Heart right ventricle (tissue), 16 donors: Measurements from ENCODE around the gene AQP12A. TPM values are rescaled to one million over a fixed set of nuclear protein-coding genes. Genes with fewer than 3 reads are reported as not detected.

Experiments
- ATAC-seq, 8 donors: fragments of 200-7000 bp; cut with Tn5 transposase; one replicate each; pipeline ENCODE4 v1.9.1; 2020; ENCODE audit warnings: mild to moderate bottlenecking in 8 of 8, moderate library complexity in 8 of 8, moderate number of reproducible peaks in 1 of 8
- DNase-seq, 2 donors: peaks; one replicate each; pipeline ENCODE4 v3.0.0-alpha.2; 2020
- H3K27ac ChIP-seq, 10 donors: fragments of 200-600 bp; sonication (generic) in 2 of 10; one replicate each; pipeline versions ENCODE4 v1.5.0 to v1.8.0; 2020 to 2022; ENCODE audit warnings: mild to moderate bottlenecking in 3 of 10
- H3K27me3 ChIP-seq, 7 donors: fragments of 200-600 bp; one replicate each; pipeline ENCODE4 v1.8.0; 2021 to 2022; ENCODE audit warnings: mild to moderate bottlenecking in 2 of 7
- H3K36me3 ChIP-seq, 9 donors: fragments of 200-600 bp; sonication (generic) in 1 of 9; one replicate each; pipeline versions ENCODE4 v1.5.0 to v1.8.0; 2020 to 2022; ENCODE audit warnings: mild to moderate bottlenecking in 2 of 9
- H3K4me1 ChIP-seq, 9 donors: fragments of 200-600 bp; sonication (generic) in 1 of 9; one replicate each; pipeline versions ENCODE4 v1.5.0 to v1.8.0; 2020 to 2022; ENCODE audit warnings: mild to moderate bottlenecking in 4 of 9
- H3K4me3 ChIP-seq, 10 donors: fragments of 200-600 bp; sonication (generic) in 2 of 10; one replicate each; pipeline versions ENCODE4 v1.5.0 to v1.8.0; 2020 to 2022; ENCODE audit warnings: mild to moderate bottlenecking in 7 of 10, moderate library complexity in 2 of 10
- H3K9me3 ChIP-seq, 11 donors: fragments of 200-600 bp in 10 of 11; sonication (generic) in 2 of 11; one replicate each; pipeline versions ENCODE4 v1.5.0 to v1.8.0; 2013 to 2022; ENCODE audit warnings: mild to moderate bottlenecking in 2 of 11, control low read depth in 1 of 11, moderate library complexity in 1 of 11
- CTCF ChIP-seq, 9 donors: fragments of 200-600 bp; sonication (generic) in 2 of 9; IDR thresholded peaks; one replicate each; pipeline versions ENCODE4 v1.5.0 to v1.8.0; 2021 to 2022; ENCODE audit warnings: antibody characterized with exemption in 9 of 9, mild to moderate bottlenecking in 5 of 9, moderate library complexity in 1 of 9
- WGBS, 2 donors: extraction: QIAGEN DNeasy Blood & Tissue Kit; methylation state at CpG; one replicate each; pipeline ENCODE4 v1.1.7; 2013; ENCODE audit warnings: inconsistent platforms in 1 of 2; 5-methylcytosine and 5-hydroxymethylcytosine counted together
- intact Hi-C, 10 donors: fragments of 100-400 bp; cut with DNase I; formaldehyde crosslinking; loops; one replicate each; pipeline versions ENCODE4 v1.11.1 to v1.14.2; 2022
- polyA plus RNA-seq, 2 donors: library from polyadenylated mRNA; stranded (reverse); fragments of 200-250 nt; gene quantifications; one replicate each; pipeline ENCODE4 v1.2.3, GENCODE V29; 2013
- total RNA-seq, 10 donors: library from RNA; stranded (reverse); fragmentation: NEBNext Ultra II Directional in 3 of 10; extraction: Animal tissue kit (Norgen Biotek cat#: 25700) in 3 of 10; gene quantifications; one replicate each; pipeline versions ENCODE4 v1.2.1 to v1.2.4, GENCODE V29; 2021 to 2023
- donor health status: Arrhythmogenic right ventricular cardiomyopathy.
- donor health status: ischemic (EF 13 %, LVEDD 7.1; RV severe dilation, severe dysfunction).
- donor health status: healthy with polysubstance abuse.
- donor health status: DM: no; HTN: yes; CAD: no.
- donor health status: DM: no; HTN: no; CAD: no.
- donor health status: ischemic (EF 25% LVEDD 6.9; RV normal size, moderate dysfunction).
- donor health status: ischemic (EF 25% LVEDD 5.7; RV mildly dilated, moderate dysfunction).
- donor health status: healthy.
- donor health status: DM: yes; HTN: yes; CAD: no.
- donor health status: Ischemic cardiomyopathy.
- donor health status: ischemic (EF 35%, LVEDD 5.7; RV mildly dilated, moderate dysfunction).
- donor health status: nonischemic (EF 11% LVEDD 7.7; RV severe dilation, severe dysfunction).
- donor health status: DM: yes; HTN: yes; CAD: no.
- donor health status: PGD.
- donor health status: ischemic (EF 29% LVEDD 5.4; RV normal size, mild dysfunction).
- donor health status: nonischemic (EF 23%, LVEDD 6.1; RV moderate dilation, normal function).

AQP12A gene
- total and polyA plus RNA-seq, 12 donors = not detected

- H3K4me1 ChIP-seq = no peaks in the 10 kb centered on the region
- DNase-seq = no peak
- intact Hi-C loops = loop anchor here in 1 of 10 donors (10.0 kb wide), 1 partner anchor 209 kb away; no protein-coding TSS in a partner anchor
- no peaks in the 10 kb centered on the region for H3K9me3 ChIP-seq
- TF ChIP-seq CTCF (IDR thresholded peaks at IDR 0.05) = no peak
- peaks cover 0 to 67% (median 0%) of the 10 kb centered on the region in 7 donors for H3K27me3 ChIP-seq
- ATAC-seq = no peak
- no peak overlapping the region for H3K27ac ChIP-seq
- no peak overlapping the region for H3K4me3 ChIP-seq
- WGBS, 2 donors = 66 to 70% methylated on average over 26 of the region's 26 CpGs
- H3K36me3 ChIP-seq = no peaks in the 10 kb centered on the region
These were observed 22.5 kb downstream of the AQP12A start for GRCh38 chr2:240713928-240714746.

GRCh38 chr2:240714747-240715725 lies 23.4 kb downstream of the AQP12A start:
- WGBS, 2 donors = 70 to 76% methylated on average over 23 of the region's 23 CpGs
- intact Hi-C loops = loop anchor here in 1 of 10 donors (10.0 kb wide), 1 partner anchor 210 kb away; no protein-coding TSS in a partner anchor
- H3K4me1 ChIP-seq = no peaks in the 10 kb centered on the region
- H3K4me3 ChIP-seq = no peak overlapping the region
- ATAC-seq = no peak
- H3K36me3 ChIP-seq = no peaks in the 10 kb centered on the region
- H3K27me3 ChIP-seq = peaks cover 0 to 64% (median 0%) of the 10 kb centered on the region in 7 donors
- no peak for TF ChIP-seq CTCF (IDR thresholded peaks at IDR 0.05)
- no peak overlapping the region for H3K27ac ChIP-seq
- DNase-seq = no peak
- H3K9me3 ChIP-seq = no peaks in the 10 kb centered on the region

- H3K4me1 ChIP-seq = no peaks in the 10 kb centered on the region
- H3K9me3 ChIP-seq = no peaks in the 10 kb centered on the region
- H3K4me3 ChIP-seq = no peak overlapping the region
- intact Hi-C loops = loop anchor here in 1 of 10 donors (10.0 kb wide), 1 partner anchor 211 kb away; no protein-coding TSS in a partner anchor
- no peak overlapping the region for H3K27ac ChIP-seq
- TF ChIP-seq CTCF (IDR thresholded peaks at IDR 0.05) = no peak
- no peak for DNase-seq
- H3K36me3 ChIP-seq = no peaks in the 10 kb centered on the region
- peaks cover 0 to 62% (median 0%) of the 10 kb centered on the region in 7 donors for H3K27me3 ChIP-seq
- 88 to 90% methylated on average over 23 of the region's 23 CpGs for WGBS, 2 donors
- no peak for ATAC-seq
These were observed 24.6 kb downstream of the AQP12A start for GRCh38 chr2:240716130-240716798.
